ENCODE results near the gene MAPK8IP3. TPM values are rescaled to one million over a fixed set of nuclear protein-coding genes. Genes with fewer than 3 reads are reported as not detected.
"Not testable (repeated sequence)": the region's sequence is repeated elsewhere in the genome, so short reads cannot be mapped to it uniquely, and the experiment has no call there.

MAPK8IP3 gene
- total and polyA plus RNA-seq, 5 experiments from 2014 or later, result 0.87 to 342 (median 2.8) TPM

GRCh38 chr16:1719559-1720229, 13.7 kb downstream of the MAPK8IP3 start:
- peak in 3 of 10 donors; percentile 16 to 28 (median 21) for DNase-seq
- H3K36me3 Mint-ChIP-seq, H3K9me3 Mint-ChIP-seq, H3K27me3 Mint-ChIP-seq: not testable (repeated sequence)
- peak overlapping the region in 7 of 10 donors; percentile 9 to 40 (median 30) for H3K4me3 Mint-ChIP-seq
- ATAC-seq, result peak; percentile 30 to 67
- peaks cover 13 to 58% (median 45%) of the 10 kb centered on the region in 4 donors for H3K4me1 Mint-ChIP-seq
- POLR2A ChIA-PET, result interaction anchor here (0.7 to 1.3 kb wide), 2 partner anchors 11 to 369 kb away, joined by 3 to 5 read pairs; no protein-coding TSS in a partner anchor
- H3K27ac Mint-ChIP-seq, result peak overlapping the region; percentile 27 to 88 (median 77)

DNA sequence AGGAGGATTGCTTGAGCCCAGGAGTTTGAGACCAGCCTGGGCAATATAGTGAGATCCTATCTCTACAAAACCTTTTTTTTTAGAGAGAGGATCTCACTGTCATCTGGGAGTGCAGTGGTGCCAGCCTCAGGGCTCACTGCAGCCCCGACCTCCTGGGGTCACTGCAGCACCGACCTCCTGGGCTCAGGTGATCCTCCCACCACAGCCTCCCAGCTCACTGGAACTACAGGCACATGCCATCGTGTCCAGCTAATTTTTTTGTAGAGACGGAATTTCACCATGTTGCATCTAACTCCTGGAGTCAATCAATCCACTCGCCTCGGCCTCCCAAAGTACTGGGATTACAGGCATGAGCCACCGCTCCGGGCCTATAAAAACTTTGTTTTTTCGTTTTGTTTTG, 15.4 kb downstream of the MAPK8IP3 start:
- Mint-ChIP-seq H3K4me3 (peak overlapping the region in 2 of 10 donors; percentile 22 to 34), H3K27ac (peak overlapping the region in 6 of 10 donors; percentile 37 to 92 (median 86))
- POLR2A ChIA-PET, result interaction anchor here (0.5 to 1.2 kb wide), 3 partner anchors 12 to 297 kb away, joined by 3 to 4 read pairs (median 4); no protein-coding TSS in a partner anchor

DNA sequence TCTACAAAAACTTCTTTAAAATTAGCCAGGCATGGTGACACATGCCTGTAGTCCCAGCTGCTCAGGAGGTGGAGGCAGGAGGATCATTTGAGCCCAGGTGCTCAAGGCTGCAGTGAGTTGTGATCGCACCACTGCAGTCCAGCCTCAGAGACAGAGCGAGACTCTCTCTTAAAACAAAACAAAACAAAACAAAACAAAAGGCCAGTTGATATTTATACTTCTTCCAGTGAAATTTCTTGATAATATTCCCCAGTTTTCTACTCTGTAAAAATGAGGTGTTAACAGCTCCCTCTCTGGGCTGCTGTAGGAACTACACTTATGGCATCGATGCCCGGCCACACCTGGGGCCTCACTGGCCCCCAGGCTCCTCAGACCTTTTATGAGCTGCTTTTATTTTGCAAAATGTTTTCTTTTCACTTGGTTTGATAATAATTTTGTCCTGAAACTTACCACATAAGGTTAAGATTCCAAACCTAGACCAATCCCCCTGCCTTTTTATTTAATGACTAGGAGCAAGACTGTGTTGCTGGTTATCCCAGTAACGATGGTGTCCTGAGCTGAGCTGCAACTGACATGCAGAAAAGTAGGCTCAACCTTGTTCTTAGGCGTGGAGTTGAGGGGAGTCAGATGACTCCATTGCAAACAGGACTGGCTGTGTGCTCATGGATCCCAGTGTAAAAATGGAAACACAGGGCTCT, 17.6 kb downstream of the MAPK8IP3 start:
- Mint-ChIP-seq H3K4me1 (peaks cover 17 to 56% (median 45%) of the 10 kb centered on the region in 4 donors), H3K27me3 (no peaks in the 10 kb centered on the region), H3K27ac (peak overlapping the region in 9 of 10 donors; percentile 15 to 84 (median 69)), H3K9me3 (no peaks in the 10 kb centered on the region), H3K4me3 (peak overlapping the region in 4 of 10 donors; percentile 7 to 46 (median 44)), H3K36me3 (peaks cover 0 to 23% (median 3%) of the 10 kb centered on the region in 3 donors)
- ATAC-seq, result peak; percentile 37 to 48
- POLR2A ChIA-PET, result interaction anchor here (0.6 to 1.1 kb wide), 4 partner anchors 22 to 279 kb away, joined by 3 to 5 read pairs (median 4); partner anchors contain the start of gene CCDC154
- DNase-seq, result peak in 6 of 10 donors; percentile 28 to 51 (median 48)

More for the DNA sequence above, 15.4 kb downstream of the MAPK8IP3 start:
- Mint-ChIP-seq H3K36me3 (peaks cover 0 to 8% (median 0%) of the 10 kb centered on the region in 3 donors), H3K27me3 (no peaks in the 10 kb centered on the region), H3K4me1 (peaks cover 10 to 60% (median 41%) of the 10 kb centered on the region in 4 donors), H3K9me3 (no peaks in the 10 kb centered on the region)
- ATAC-seq, result no peak
- DNase-seq, result no peak

GRCh38 chr16:1724491-1724890, 18.5 kb downstream of the MAPK8IP3 start:
- no peak overlapping the region for H3K27ac Mint-ChIP-seq
- no peaks in the 10 kb centered on the region for H3K9me3 Mint-ChIP-seq
- no peaks in the 10 kb centered on the region for H3K27me3 Mint-ChIP-seq
- DNase-seq, result no peak
- no peak overlapping the region for H3K4me3 Mint-ChIP-seq
- POLR2A ChIA-PET, result interaction anchor here (1.0 to 1.5 kb wide), 4 partner anchors 9 to 110 kb away, joined by 3 read pairs; partner anchors contain the start of gene JPT2
- peaks cover 0 to 30% (median 5%) of the 10 kb centered on the region in 3 donors for H3K36me3 Mint-ChIP-seq
- peaks cover 17 to 48% (median 37%) of the 10 kb centered on the region in 4 donors for H3K4me1 Mint-ChIP-seq
- ATAC-seq, result no peak

DNA sequence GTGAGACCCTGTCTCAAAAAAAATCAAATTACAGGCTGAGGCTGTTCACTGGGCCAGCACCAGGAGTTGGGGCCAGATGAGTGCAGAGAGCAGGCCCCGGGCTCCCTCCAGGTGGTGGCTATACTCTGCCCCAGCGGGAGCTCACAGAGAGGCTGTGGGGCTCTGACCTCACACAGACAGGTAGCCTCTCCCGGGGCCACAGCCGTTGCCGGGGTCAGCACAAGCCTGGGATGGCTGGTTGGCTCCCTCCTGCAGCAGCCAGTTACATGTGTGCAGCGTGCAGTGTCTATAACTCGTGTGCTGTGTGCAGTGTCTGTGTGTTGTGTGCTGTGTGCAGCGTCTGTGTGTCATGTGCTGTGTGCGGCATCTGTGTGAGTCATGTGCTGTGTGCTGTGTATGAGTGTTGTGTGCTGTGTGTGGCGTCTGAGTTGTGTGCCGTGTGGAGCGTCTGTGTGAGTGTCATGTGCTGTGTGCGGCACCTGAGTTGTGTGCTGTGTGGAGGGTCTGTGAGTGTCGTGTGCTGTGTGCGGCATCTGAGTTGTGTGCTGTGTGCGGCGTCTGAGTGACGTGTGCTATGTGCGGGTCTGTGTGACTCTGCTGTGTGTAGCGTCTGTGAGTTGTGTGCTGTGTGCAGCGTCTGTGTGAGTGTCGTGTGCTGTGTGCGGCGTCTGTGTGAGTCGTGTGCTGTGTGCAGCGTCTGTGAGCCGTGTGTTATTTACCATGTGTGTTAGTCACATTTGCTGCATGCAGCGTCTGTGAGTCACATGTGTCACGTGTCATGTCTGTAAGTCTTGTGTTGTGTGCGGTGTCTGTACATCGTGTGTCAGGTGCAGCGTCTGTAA, 20.9 kb downstream of the MAPK8IP3 start:
- no peaks in the 10 kb centered on the region for H3K27me3 Mint-ChIP-seq
- no peaks in the 10 kb centered on the region for H3K9me3 Mint-ChIP-seq
- H3K27ac Mint-ChIP-seq, result peak overlapping the region in 7 of 10 donors; percentile 18 to 80 (median 61)
- ATAC-seq (no peak), DNase-seq (no peak)
- no peak overlapping the region for H3K4me3 Mint-ChIP-seq
- peaks cover 15 to 31% (median 24%) of the 10 kb centered on the region in 4 donors for H3K4me1 Mint-ChIP-seq
- H3K36me3 Mint-ChIP-seq, result peaks cover 0 to 40% (median 5%) of the 10 kb centered on the region in 3 donors
- POLR2A ChIA-PET, result interaction anchor here (0.5 kb wide), 1 partner anchor 213 kb away, joined by 4 read pairs; no protein-coding TSS in a partner anchor

DNA sequence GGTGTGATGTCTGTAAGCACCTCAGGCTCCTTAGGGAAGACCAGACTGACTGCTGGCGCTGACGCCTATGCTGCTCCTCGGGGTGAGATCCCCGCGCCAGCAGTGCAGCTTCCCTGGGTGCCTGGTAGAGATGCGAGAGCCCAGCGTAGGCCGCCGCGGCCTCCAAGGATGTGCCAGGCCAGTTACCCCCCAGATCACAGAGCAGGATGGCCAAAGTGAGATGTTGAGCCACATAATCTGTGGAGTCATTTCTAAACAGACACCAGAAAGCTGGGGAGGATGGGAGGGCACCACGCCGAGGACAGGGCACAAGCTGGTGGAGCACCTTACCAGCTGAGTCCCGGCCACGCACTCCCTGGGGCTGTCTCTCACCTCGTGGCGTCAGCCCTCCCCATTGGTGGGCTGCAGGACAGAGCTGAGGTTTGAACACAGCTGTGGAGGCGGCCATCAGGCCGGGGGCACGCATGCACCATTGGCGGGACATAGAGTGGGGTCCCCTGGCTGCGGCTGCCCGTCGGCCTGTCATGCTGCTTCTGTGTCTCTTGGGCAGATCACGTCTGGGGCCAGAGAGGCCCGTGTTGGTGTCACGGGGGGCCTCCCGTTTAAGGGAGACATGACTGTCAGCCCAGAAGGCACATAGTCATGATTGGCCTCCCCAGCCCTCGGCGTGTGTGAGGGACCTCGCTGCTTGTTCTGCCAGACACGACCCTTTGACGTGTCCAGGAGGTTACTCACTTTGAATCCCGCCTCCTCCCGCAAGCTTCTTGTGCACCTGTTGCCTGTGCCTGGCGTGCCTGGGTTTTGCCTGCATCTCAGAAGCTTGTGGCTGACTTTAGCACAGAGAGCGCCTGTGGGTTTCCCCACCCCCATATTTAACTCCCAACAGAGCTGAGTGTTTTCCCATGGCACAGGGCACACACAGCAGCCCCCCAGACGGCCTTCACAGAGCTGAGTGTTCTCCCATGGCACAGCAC, 21.9 kb downstream of the MAPK8IP3 start:
- no peaks in the 10 kb centered on the region for H3K9me3 Mint-ChIP-seq
- peaks cover 11 to 20% (median 16%) of the 10 kb centered on the region in 4 donors for H3K4me1 Mint-ChIP-seq
- POLR2A ChIA-PET, result interaction anchor here (0.9 kb wide), 1 partner anchor 22 kb away, joined by 3 read pairs; the partner anchor contains the start of gene MAPK8IP3
- H3K36me3 Mint-ChIP-seq, result peaks cover 0 to 45% (median 5%) of the 10 kb centered on the region in 3 donors
- H3K27ac Mint-ChIP-seq, result peak overlapping the region in 2 of 10 donors; percentile 3 to 80
- no peak for DNase-seq
- no peak overlapping the region for H3K4me3 Mint-ChIP-seq
- ATAC-seq, result no peak
- H3K27me3 Mint-ChIP-seq, result no peaks in the 10 kb centered on the region

GRCh38 chr16:1729026-1729425, 23.0 kb downstream of the MAPK8IP3 start:
- no peak overlapping the region for H3K4me3 Mint-ChIP-seq
- POLR2A ChIA-PET, result interaction anchor here (0.8 kb wide), 1 partner anchor 709 kb away, joined by 3 read pairs; no protein-coding TSS in a partner anchor
- no peaks in the 10 kb centered on the region for H3K9me3 Mint-ChIP-seq
- DNase-seq (no peak), ATAC-seq (no peak)
- no peak overlapping the region for H3K27ac Mint-ChIP-seq
- no peaks in the 10 kb centered on the region for H3K27me3 Mint-ChIP-seq
- H3K36me3 Mint-ChIP-seq, result peaks cover 0 to 52% (median 5%) of the 10 kb centered on the region in 3 donors
- peaks cover 7 to 10% (median 7%) of the 10 kb centered on the region in 4 donors for H3K4me1 Mint-ChIP-seq

DNA sequence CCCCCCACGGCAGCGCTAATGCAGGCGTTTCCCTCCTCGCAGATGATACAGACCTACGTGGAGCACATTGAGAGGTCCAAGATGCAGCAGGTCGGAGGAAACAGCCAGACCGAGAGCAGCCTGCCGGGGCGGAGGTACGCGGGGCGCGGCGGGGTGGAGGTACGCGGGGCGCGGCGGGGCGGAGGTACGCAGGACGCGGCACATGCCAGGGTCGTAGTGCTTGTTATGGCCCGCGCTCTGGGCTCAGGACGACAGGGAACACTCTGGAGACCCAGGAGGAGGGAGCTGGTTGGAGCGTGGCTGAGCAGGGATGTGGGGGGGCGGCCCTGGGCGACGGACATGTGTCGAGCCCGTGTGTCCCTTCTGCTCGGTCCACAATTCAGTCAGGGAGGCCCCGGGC, 23.4 kb downstream of the MAPK8IP3 start:
- Mint-ChIP-seq H3K9me3 (no peaks in the 10 kb centered on the region), H3K4me1 (peaks cover 7 to 10% (median 7%) of the 10 kb centered on the region in 4 donors), H3K4me3 (no peak overlapping the region), H3K36me3 (peaks cover 0 to 52% (median 5%) of the 10 kb centered on the region in 3 donors), H3K27me3 (no peaks in the 10 kb centered on the region), H3K27ac (no peak overlapping the region)
- POLR2A ChIA-PET, result interaction anchor here (0.8 kb wide), 1 partner anchor 708 kb away, joined by 3 read pairs; no protein-coding TSS in a partner anchor
- DNase-seq (no peak), ATAC-seq (no peak)

DNA sequence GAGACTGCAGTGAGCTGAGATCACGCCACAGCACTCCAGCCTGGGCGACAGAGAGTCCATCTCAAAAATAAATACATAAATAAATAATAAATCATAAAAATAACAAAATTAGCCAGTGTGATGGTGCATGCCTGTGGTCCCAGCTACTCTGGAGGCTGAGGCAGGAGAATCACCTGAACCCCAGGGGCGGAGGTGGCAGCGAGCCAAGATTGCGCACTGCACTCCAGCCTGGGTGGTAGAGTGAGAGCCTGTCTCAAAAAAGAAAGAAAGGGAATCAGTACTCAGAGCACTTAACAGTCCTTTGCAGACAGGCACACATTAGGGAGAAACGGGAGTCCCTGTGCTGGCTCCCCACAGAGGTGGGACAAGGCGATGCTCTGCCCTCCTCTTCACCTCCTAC, 25.1 kb downstream of the MAPK8IP3 start:
- Mint-ChIP-seq H3K4me1 (peaks cover 7 to 11% (median 7%) of the 10 kb centered on the region in 4 donors), H3K9me3 (no peaks in the 10 kb centered on the region), H3K4me3 (no peak overlapping the region), H3K27ac (no peak overlapping the region), H3K36me3 (peaks cover 0 to 47% (median 5%) of the 10 kb centered on the region in 3 donors), H3K27me3 (no peaks in the 10 kb centered on the region)
- POLR2A ChIA-PET, result no interaction called here
- ATAC-seq (no peak), DNase-seq (no peak)

- Mint-ChIP-seq H3K9me3 (no peaks in the 10 kb centered on the region), H3K27me3 (no peaks in the 10 kb centered on the region), H3K36me3 (peaks cover 0 to 42% (median 5%) of the 10 kb centered on the region in 3 donors), H3K4me3 (no peak overlapping the region), H3K4me1 (peaks cover 4 to 11% (median 7%) of the 10 kb centered on the region in 4 donors), H3K27ac (peak overlapping the region in 3 of 10 donors; percentile 3 to 27 (median 13))
- ATAC-seq, result no peak
- POLR2A ChIA-PET, result no interaction called here
- no peak for DNase-seq
Observed at GRCh38 chr16:1731603-1732002, 25.6 kb downstream of the MAPK8IP3 start.

DNA sequence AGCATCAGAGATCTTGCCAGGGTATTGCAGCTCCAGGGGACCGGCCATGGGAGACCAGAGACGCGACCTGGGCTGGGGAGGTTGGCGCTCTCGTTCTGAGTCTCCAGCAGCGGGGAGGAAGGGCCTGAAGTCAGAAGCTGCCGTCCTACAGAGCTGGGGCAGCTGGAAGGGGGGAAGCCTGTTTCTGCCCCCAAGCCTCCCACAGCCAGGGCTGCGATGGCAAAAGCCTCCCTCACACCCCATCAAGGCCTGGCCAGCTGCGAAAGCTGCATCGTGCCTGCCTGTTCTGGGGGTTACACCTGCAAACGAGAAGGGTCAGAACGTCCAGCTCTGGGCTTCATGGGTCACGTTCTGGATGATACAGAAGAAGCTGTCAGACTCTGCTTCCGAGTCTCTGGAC, 26.1 kb downstream of the MAPK8IP3 start:
- peak overlapping the region in 3 of 10 donors; percentile 3 to 40 (median 27) for H3K27ac Mint-ChIP-seq
- peaks cover 1 to 6% (median 2%) of the 10 kb centered on the region in 4 donors for H3K4me1 Mint-ChIP-seq
- H3K4me3 Mint-ChIP-seq, result no peak overlapping the region
- POLR2A ChIA-PET, result no interaction called here
- DNase-seq (no peak), ATAC-seq (no peak)
- peaks cover 0 to 42% (median 2%) of the 10 kb centered on the region in 3 donors for H3K36me3 Mint-ChIP-seq
- H3K27me3 Mint-ChIP-seq, result no peaks in the 10 kb centered on the region
- H3K9me3 Mint-ChIP-seq, result no peaks in the 10 kb centered on the region

Data from naive thymus-derived CD8-positive, alpha-beta T cell (primary cell).